Superior temporal gyrus (tissue), 1 donor: Measurements from ENCODE around the gene CLSTN2.

ENCODE experiments used
- DNase-seq: peaks from one replicate; pipeline ENCODE4 v3.0.0-alpha.2; 2016; ENCODE audit errors: extremely low spot score

CLSTN2 gene

GRCh38 chr3:140449413-140450256 is 514.6 kb downstream of the CLSTN2 start:
- no peak for DNase-seq

GRCh38 chr3:140453750-140454149 is 518.8 kb downstream of the CLSTN2 start:
- DNase-seq: no peak

DNA sequence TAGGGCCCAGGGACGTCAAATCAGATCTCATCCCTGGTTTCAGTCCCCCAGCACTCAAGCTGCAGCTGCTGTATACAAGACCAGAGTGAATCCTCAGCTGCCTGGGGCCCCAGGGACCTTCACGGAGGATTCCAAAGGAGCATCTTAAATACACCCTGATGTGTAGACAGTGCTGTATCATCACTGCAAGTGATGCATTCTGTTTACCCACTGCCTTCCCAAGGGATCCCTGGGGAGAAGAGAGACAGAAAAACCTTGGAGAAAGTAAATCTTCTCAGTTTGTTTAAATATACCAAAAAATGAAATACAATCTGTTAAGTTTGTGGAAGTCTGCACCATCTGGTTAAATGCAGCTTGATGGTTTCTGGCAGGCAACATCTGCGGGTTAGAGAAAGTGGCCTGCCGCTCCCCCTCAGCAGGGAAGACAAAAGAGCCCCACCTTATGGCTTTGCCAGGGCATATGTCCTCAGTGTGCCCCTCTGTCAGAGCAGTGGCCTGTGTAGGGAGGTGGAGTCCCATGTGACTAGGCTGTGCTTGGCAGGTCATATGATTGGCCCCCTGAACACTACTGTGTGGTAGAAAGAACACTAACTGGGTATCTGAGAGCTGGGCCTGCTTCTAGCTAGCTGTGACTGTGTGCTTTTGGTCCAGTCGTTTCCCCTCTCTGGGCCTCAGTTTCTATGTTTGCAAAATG is 520.7 kb downstream of the CLSTN2 start:
- no peak for DNase-seq

DNA sequence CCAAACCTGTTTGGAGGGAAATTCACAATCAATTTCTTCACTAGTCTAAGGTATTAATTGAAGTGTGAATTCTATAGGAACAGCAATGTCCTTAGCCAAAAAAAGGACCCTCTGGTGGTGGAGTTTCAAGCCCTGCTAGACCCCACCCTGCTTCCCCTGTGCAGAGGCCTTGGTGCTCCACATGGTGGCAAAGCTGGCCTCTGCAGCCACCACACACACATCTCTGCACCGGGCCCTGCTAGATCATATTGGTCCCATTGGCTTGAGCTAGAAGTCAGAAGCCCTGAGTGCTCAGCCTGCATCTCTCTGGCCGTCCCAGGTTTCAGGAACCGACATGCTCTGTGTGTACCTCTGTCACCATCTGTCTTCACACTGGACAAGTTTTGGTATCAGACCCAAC is 522.0 kb downstream of the CLSTN2 start:
- DNase-seq: no peak

- no peak for DNase-seq
Measured at GRCh38 chr3:140459462-140459861, 524.5 kb downstream of the CLSTN2 start.

- DNase-seq: no peak
Measured at GRCh38 chr3:140461250-140461649, 526.3 kb downstream of the CLSTN2 start.

- no peak for DNase-seq
Measured at GRCh38 chr3:140463355-140463754, 528.4 kb downstream of the CLSTN2 start.

DNA sequence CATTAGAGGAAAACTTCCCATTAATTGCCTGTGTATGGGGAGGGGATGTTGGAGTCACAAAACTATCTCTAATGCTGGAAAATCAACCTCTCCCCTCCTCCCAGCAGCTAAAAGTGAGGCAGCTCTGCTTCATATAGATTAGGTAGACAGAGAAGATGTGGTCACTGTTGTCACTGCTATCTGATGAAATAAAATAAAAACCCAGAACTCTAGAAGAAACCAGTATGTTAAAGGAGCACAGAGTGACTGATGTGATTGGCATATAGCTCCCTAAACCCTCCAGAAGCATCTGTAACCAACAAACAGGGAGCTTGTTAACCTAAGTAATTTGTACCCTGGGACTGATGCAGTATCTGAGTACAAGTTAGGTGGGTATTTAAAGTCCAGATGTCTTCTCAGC is 531.0 kb downstream of the CLSTN2 start:
- no peak for DNase-seq

GRCh38 chr3:140466535-140466934 is 531.5 kb downstream of the CLSTN2 start:
- no peak for DNase-seq

DNA sequence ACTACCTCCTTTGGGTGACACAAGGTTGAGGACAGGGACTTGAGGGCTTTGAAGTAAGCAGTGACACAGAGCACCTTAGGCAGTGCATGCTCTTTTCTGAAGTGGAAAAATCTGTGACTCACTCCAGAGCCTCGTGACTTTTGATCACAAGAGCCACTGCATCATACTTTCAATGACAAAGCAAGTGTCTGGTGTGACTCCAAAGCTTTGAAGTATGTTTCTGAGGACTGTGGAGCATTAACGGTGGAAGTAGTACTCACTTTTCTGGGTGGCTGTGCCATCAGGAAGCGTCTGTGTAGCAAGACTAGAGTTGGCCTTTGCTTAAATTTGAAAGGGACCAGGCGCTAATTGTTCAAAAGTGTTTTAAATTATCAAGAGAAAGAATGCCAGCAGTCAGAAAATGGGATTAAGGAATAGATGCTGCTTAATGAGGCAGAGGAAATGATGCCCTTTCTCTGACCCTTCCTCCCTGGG is 532.2 kb downstream of the CLSTN2 start:
- no peak for DNase-seq

DNA sequence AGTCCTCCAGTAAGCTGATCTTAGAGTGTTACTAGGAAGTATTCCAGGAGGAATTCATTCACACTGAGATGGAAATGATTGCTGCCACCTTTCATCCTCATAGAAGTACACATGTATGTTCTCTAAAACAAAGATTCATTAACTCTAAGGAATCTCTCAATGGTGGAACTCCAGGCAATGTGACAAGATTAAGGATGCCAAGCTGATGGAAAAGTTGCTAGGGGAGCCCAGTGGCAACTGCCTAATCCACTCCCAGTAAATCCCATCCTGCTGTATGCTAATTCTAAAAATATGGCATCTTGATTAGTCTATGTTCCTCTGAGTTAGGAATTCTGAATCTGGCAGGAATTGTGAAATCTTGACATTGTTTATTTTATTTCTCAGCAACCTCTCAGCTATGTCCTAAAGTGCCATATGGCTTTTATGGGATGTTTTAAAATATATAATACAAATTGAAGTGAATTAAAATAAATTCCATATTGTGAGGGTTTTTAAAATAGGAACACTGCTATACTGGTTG is 532.9 kb downstream of the CLSTN2 start:
- DNase-seq: no peak

- no peak for DNase-seq
Measured at GRCh38 chr3:140468407-140468806, 533.4 kb downstream of the CLSTN2 start.

- DNase-seq: no peak
Measured at GRCh38 chr3:140469491-140469890, 534.5 kb downstream of the CLSTN2 start.

- no peak for DNase-seq
Measured at GRCh38 chr3:140470211-140470610, 535.2 kb downstream of the CLSTN2 start.

DNA sequence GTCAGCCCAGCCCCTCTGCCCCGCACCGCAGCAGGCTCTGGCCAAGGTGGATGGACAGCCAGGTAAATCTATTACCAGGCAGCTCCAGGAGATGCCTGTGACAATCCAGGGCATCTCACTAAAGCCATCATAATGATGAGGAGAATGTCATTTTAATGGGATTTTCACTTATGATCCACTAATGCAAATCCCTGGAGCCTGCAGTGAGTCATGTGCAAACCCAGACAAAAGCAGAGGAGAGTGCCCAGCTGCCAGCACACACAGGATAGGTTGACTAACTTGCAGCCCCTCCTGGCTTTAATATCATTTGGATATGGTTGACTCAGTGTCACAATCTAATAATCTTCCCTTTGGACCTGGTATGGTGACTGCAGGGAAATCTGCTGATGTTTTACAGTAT is 536.0 kb downstream of the CLSTN2 start:
- DNase-seq: no peak

GRCh38 chr3:140472306-140473020 is 537.5 kb downstream of the CLSTN2 start:
- DNase-seq: no peak

GRCh38 chr3:140487566-140487965 is 552.6 kb downstream of the CLSTN2 start:
- DNase-seq: no peak

DNA sequence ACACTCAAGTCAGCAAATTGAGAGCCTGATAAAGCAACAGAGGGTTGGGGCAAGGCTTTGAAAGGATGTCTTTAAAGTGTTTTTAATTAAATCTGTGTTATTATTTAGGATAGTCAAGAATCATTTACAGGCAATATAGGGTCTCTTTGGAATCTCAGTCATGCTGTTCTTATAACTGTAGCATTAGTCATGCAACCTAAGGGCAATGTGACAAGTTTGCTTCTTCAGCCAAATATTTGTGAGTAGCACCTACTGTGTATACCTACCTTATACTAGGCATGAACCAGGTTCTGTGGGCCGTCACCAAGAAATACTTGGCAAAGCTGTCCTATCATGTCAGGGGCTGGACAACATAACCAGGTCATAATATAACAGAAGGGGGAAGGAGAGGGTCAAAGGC is 558.3 kb downstream of the CLSTN2 start:
- no peak for DNase-seq

- no peak for DNase-seq
Measured at GRCh38 chr3:140494970-140495369, 560.0 kb downstream of the CLSTN2 start.

DNA sequence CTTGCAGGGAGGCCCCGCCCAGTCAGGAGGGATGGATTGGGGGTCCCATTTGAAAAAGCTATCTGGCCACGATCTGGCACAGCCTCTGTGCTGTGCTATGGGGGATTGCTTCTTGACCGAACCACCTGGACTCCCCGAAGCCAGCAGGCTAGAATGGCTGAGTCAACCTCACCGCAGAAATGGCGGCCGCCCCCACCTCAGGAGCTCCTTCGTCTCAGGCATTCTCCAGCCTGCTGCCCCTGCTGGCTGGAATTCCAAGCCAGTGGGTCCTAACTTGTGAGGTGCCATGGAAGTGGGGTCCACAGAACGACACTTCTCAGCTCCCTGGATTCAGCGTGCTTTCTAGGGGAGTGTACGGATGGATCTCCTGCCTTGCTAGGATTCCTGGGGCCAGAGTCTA is 562.3 kb downstream of the CLSTN2 start:
- no peak for DNase-seq

DNA sequence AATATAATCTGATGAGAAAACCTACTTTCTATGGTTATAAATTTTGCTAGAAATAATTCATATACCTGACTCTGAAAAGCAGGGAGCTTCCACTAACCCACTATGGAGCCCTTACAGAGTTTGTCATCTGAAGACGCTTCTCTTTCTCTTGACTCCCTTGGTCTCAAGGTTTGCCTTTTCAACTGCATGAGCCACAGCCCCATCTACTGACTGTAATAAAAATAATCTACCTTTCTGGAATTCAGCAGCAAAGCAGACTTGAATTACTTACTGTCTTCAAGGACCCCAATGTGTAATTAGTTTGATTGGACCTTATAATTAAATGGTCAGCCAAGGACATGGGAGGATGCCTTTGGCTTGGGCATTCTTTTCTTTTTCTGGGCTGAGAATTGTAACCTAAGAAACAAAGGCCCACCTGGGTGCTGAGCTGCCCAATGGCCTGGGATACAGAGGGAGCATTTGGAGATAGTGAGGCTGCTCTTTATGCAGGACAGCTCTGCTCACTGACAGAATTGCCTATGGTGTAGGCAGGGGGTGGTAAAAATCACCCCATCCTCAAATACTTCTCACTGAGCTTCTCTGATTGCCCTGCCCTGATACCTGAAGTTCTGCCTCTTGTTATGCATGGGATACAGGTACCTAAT is 564.3 kb downstream of the CLSTN2 start:
- peak; percentile 28 for DNase-seq

- DNase-seq: no peak
Measured at GRCh38 chr3:140500473-140500872, 565.5 kb downstream of the CLSTN2 start.
